B cell (primary cell): ENCODE results near the gene LDHB.

Source experiments
- CTCF ChIP-seq: fragments of 200-600 bp; IDR thresholded peaks from one replicate; pipeline ENCODE4 v1.8.0; 2022; ENCODE audit warnings: antibody characterized with exemption, mild to moderate bottlenecking
- EZH2 ChIP-seq: IDR thresholded peaks from 2 replicates; pipeline ENCODE4 v1.6.1; 2012; ENCODE audit warnings: borderline replicate concordance, low read depth, mild to moderate bottlenecking, moderate library complexity, low read length; ENCODE audit not compliant: insufficient read depth, poor library complexity, severe bottlenecking

GRCh38 chr12:21676776-21677175 lies 19.1 kb upstream of the LDHB start:
- TF ChIP-seq CTCF (no peak), EZH2 (no peak)
